Right atrium auricular region (tissue), 2 donors: ENCODE measurements around the gene WDR4. TPM values are rescaled to one million over a fixed set of nuclear protein-coding genes. Genes with fewer than 3 reads are reported as not detected.
A peak's percentile ranks its signal among the peaks of the same experiment; 100 is the strongest.
"Not testable (repeated sequence)": the region's sequence is repeated elsewhere in the genome, so short reads cannot be mapped to it uniquely, and the experiment has no call there.

ENCODE experiments used
- DNase-seq: peaks from one replicate; pipeline ENCODE4 v3.0.0-alpha.2; 2019; ENCODE audit warnings: low spot score
- H3K27ac ChIP-seq, 2 donors: fragments of 200-600 bp; sonication (generic); 1 replicate in 1 of 2; 2 replicates in 1 of 2; pipeline ENCODE4 v1.5.1; 2016 to 2019
- H3K27me3 ChIP-seq, 2 donors: fragments of 200-600 bp; sonication (generic); one replicate each; pipeline versions ENCODE4 v1.5.1 to v1.6.0; 2017 to 2019
- H3K36me3 ChIP-seq: fragments of 200-600 bp; sonication (generic); one replicate; pipeline ENCODE4 v1.5.1; 2016
- H3K4me1 ChIP-seq, 2 donors: fragments of 200-600 bp; sonication (generic); one replicate each; pipeline versions ENCODE4 v1.5.1 to v1.6.0; 2017 to 2019
- H3K4me3 ChIP-seq, 2 donors: fragments of 200-600 bp; sonication (generic); 1 replicate in 1 of 2; 2 replicates in 1 of 2; pipeline ENCODE4 v1.5.1; 2017 to 2019; ENCODE audit warnings: mild to moderate bottlenecking in 1 of 2, moderate library complexity in 1 of 2
- H3K9me3 ChIP-seq, 2 donors: fragments of 200-600 bp; sonication (generic); one replicate each; pipeline ENCODE4 v1.5.1; 2019
- total RNA-seq, 2 donors: library from RNA; depleted of rRNA; stranded (reverse); fragments of >200 nt; gene quantifications; one replicate each; pipeline ENCODE4 v1.1.0, GENCODE V29; 2016
- TF ChIP-seq, protein P1 (sequence below), 2 donors: fragments of 200-600 bp; sonication (generic); IDR thresholded peaks; one replicate each; pipeline ENCODE4 v1.5.1; 2019; ENCODE audit warnings: antibody characterized with exemption in 2 of 2

Gene WDR4
- total RNA-seq, 2 donors from 2014 or later, result 1.7 to 4.8 TPM

DNA sequence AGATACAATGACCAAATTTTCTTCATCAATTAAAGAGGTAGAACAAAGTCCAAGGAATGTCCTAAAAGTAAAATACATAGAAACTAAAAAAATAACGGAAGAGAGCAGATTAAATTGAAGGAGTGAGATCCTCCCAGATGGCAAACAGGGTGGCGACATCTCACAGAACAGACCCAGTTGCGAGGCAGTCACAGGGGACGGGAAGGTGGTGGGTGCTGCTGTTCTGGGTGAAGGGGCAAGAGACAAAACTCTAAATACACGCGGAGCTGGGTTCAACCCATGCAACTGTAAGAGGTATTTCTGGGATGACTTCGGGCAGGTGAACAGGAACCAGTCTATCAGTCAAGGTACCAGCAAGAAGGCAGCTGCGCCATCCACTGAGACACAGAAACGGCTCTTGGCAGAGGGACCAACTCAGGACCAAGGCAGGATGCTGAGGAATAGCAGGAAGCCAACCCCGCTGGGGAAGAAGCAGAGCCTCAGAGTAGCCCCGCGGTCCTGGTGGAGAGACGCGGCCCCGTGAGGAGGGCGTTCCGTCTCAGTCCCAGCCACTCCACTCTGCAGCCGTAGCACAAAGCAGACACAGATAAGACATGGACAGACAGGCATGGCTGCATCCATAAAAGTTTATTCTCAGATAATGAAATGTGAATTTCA is 32.2 kb downstream of the WDR4 start:
- no peaks in the 10 kb centered on the region for H3K4me1 ChIP-seq
- no peaks in the 10 kb centered on the region for H3K27me3 ChIP-seq
- no peaks in the 10 kb centered on the region for H3K9me3 ChIP-seq
- H3K27ac ChIP-seq, result no peak overlapping the region
- TF ChIP-seq, protein P1, sequence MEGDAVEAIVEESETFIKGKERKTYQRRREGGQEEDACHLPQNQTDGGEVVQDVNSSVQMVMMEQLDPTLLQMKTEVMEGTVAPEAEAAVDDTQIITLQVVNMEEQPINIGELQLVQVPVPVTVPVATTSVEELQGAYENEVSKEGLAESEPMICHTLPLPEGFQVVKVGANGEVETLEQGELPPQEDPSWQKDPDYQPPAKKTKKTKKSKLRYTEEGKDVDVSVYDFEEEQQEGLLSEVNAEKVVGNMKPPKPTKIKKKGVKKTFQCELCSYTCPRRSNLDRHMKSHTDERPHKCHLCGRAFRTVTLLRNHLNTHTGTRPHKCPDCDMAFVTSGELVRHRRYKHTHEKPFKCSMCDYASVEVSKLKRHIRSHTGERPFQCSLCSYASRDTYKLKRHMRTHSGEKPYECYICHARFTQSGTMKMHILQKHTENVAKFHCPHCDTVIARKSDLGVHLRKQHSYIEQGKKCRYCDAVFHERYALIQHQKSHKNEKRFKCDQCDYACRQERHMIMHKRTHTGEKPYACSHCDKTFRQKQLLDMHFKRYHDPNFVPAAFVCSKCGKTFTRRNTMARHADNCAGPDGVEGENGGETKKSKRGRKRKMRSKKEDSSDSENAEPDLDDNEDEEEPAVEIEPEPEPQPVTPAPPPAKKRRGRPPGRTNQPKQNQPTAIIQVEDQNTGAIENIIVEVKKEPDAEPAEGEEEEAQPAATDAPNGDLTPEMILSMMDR (IDR thresholded peaks at IDR 0.05), result no peak
- H3K36me3 ChIP-seq, result peaks cover 26% of the 10 kb centered on the region
- DNase-seq, result no peak
- H3K4me3 ChIP-seq, result no peak overlapping the region

DNA sequence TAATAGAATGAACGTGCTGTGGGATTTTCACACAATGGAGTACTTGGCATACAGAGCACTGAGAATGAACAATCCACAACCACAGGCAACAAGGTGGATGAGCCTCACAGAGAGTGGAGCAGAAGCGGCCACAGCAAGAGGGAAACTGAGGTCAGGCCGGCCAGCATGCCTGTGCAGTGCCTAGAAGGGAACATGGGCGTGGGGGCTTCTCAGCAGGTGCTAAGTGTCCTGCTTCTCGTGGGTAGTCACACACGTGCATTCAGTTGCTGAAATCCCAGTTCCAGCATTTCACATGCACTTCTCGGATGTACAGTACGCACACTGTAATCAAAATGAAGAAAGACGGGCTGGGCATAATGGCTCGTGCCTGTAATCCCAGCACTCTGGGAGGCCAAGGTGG is 33.1 kb downstream of the WDR4 start:
- TF ChIP-seq, protein P1 (IDR thresholded peaks at IDR 0.05), result no peak
- no peak for DNase-seq
- H3K27ac ChIP-seq, result no peak overlapping the region
- no peaks in the 10 kb centered on the region for H3K4me1 ChIP-seq
- no peaks in the 10 kb centered on the region for H3K27me3 ChIP-seq
- peaks cover 23% of the 10 kb centered on the region for H3K36me3 ChIP-seq
- no peaks in the 10 kb centered on the region for H3K9me3 ChIP-seq
- no peak overlapping the region for H3K4me3 ChIP-seq

DNA sequence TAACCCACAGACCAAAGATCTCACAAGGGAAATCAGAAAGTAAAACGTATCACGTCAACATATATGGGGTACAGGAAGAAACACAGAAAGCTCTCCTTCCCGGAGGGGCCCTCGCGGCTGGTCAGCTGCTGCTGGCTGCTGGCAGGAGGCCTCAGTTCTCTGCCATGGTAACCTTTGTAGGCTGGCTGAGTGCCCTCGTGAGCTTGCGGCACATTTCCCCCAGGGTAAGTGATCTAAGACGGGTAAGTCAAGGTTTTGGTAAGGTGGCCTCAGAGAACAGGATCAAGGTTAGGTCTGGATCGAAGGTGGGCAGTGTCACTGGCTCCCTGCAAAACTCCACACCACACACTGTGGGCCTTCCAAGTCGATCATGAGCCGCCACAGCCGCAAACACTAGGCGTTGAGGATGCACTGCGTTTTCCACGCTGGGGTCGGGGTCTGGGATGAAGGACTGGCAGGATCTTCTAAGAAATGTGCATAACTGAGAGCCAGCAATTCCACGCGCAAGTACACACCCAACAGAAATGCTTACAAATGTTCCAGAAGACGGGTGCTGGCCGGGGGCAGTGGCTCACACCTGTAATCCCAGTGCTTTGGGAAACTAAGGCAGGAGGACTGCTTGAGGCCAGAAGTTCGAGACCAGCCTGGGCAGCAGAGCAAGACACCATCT is 33.9 kb downstream of the WDR4 start:
- H3K4me3 ChIP-seq, result no peak overlapping the region
- H3K4me1 ChIP-seq, result no peaks in the 10 kb centered on the region
- DNase-seq, result no peak
- no peaks in the 10 kb centered on the region for H3K27me3 ChIP-seq
- H3K9me3 ChIP-seq, result no peaks in the 10 kb centered on the region
- TF ChIP-seq, protein P1 (IDR thresholded peaks at IDR 0.05), result no peak
- peak overlapping the region in 1 of 2 donors; percentile 48 for H3K27ac ChIP-seq
- peaks cover 30% of the 10 kb centered on the region for H3K36me3 ChIP-seq

DNA sequence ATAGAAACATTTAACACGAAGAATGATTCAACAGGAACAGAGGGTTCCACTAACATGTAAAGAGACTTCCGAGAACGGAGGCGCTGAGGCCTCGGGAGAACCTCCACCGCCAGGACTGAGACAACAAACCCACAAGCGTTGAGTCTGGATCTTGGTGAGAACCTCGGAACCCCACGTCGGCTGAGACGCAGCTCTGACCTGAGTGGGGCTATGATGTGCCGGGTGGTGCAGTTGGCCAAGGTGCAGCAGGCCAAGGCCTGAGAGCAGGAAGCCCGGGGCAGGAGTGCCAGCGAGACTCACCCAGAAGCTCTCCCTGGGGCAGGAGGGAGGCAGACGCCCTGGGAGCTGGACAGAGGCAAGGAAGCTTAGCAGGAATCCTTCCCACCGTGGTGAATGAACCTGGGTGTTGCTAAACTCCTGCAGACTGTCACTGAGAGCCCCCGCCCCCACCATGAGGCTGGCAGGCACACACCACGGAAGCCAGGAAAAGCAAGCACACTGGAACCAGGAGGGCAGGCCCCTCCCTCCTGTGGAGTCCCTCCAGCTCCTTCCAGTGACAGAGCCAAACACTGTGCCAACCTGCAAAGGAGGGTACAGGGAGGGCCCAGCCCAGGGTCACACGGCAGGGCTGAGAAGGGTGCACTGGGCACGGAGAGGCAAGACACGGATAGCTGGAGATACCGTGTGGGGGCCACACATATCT is 34.8 kb downstream of the WDR4 start:
- DNase-seq, result no peak
- TF ChIP-seq, protein P1 (IDR thresholded peaks at IDR 0.05), result no peak
- Histone ChIP-seq H3K4me3 (no peak overlapping the region), H3K27me3 (no peaks in the 10 kb centered on the region), H3K27ac (peak overlapping the region in 1 of 2 donors; percentile 48), H3K36me3 (peaks cover 34% of the 10 kb centered on the region), H3K4me1 (no peaks in the 10 kb centered on the region), H3K9me3 (no peaks in the 10 kb centered on the region)

DNA sequence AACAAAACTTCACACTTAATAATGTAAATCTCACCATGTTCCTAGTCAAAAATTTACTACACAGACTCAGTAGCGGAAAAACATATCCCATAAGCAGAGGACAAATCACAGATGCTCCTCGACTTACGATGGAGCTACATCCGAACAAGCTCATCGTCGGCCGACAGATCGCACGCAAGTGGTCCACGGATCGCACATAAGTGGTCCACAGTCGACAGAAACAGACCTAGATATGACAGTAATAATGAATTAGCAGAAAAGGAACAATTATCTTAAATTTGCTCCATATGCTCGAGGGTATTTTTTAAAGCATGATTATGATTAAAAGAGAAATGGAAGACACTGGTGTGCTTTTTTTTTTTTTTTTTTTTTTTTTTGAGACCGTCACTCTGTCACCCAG is 36.3 kb downstream of the WDR4 start:
- Histone ChIP-seq H3K36me3 (peaks cover 34% of the 10 kb centered on the region), H3K4me3 (no peak overlapping the region), H3K4me1 (no peaks in the 10 kb centered on the region), H3K27me3 (no peaks in the 10 kb centered on the region), H3K27ac (no peak overlapping the region), H3K9me3 (no peaks in the 10 kb centered on the region)
- DNase-seq, result no peak
- TF ChIP-seq, protein P1 (IDR thresholded peaks at IDR 0.05), result no peak

DNA sequence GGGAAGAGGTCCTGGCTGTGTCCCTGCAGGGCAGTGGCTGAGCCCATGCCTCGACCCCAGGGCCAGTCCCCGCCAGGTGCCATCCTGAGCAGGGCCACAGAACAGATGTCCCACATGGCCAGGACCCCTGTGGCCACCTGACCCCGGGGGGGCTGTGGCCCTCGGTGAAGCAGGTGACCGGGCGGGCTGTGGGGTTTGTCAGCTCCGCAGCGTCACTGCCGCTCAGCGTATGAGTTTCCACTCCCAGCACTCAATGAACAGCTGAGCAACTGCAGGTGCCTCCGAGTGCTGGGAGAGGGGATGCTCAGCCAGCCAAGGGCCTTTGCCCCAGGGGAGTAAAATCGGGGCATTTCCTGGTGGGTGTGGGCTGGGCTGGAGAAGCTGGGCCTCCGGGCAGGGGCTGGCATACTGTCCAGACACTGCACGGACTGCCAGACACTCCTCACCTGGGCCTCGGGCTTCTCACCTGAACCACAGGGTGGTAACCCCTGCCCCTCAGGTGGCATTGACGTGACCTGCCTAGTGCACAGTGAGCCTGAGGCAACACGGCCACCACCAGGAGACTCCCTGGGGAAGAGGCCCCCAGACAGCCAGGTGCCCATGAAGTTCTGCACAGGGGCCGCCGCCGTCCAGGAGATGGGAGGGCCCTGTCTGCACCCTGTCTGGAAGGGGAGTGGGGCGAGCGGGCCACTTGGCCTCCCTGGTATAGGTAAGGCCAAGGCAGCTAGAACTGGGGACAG is 37.3 kb downstream of the WDR4 start:
- H3K4me3 ChIP-seq, H3K9me3 ChIP-seq, H3K27ac ChIP-seq, H3K4me1 ChIP-seq, H3K27me3 ChIP-seq, DNase-seq: not testable (repeated sequence)
- H3K36me3 ChIP-seq, result peaks cover 27% of the 10 kb centered on the region
